LNCaP clone FGC (cell line): Measurements from ENCODE around the gene TAC4.

Experiments used
- DNase-seq: peaks from one replicate; pipeline ENCODE4 v3.0.0-alpha.2; 2011; ENCODE audit warnings: low read depth
- H3K4me3 ChIP-seq: 2 replicates; pipeline ENCODE4 v1.5.1; 2011; ENCODE audit warnings: mild to moderate bottlenecking, low read depth, low read length, control low read depth
- CTCF ChIP-seq: IDR thresholded peaks from 2 replicates; pipeline ENCODE4 v1.5.1; 2012; ENCODE audit warnings: mild to moderate bottlenecking; ENCODE audit not compliant: control insufficient read depth, insufficient read depth; ENCODE audit errors: extremely low read depth

TAC4 gene

GRCh38 chr17:49845321-49845720 lies 2.5 kb downstream of the TAC4 start:
- H3K4me3 ChIP-seq = no peak overlapping the region
- TF ChIP-seq CTCF = no peak
- no peak for DNase-seq

GRCh38 chr17:49843774-49844350 lies 4.0 kb downstream of the TAC4 start:
- H3K4me3 ChIP-seq = no peak overlapping the region
- peak; percentile 60 for TF ChIP-seq CTCF
- no peak for DNase-seq

- DNase-seq = no peak
- no peak for TF ChIP-seq CTCF
Observed at GRCh38 chr17:49842846-49843245, 5.0 kb downstream of the TAC4 start.

GRCh38 chr17:49842371-49842770 lies 5.5 kb downstream of the TAC4 start:
- H3K4me3 ChIP-seq = no peak overlapping the region
- TF ChIP-seq CTCF = no peak
- DNase-seq = no peak

More at GRCh38 chr17:49842846-49843245, 5.0 kb downstream of the TAC4 start:
- H3K4me3 ChIP-seq = no peak overlapping the region

GRCh38 chr17:49841548-49841947 lies 6.3 kb downstream of the TAC4 start:
- DNase-seq = no peak
- TF ChIP-seq CTCF = no peak

GRCh38 chr17:49839455-49839854 lies 8.4 kb downstream of the TAC4 start:
- H3K4me3 ChIP-seq = no peak overlapping the region
- DNase-seq = no peak
- TF ChIP-seq CTCF = no peak

More at GRCh38 chr17:49841548-49841947, 6.3 kb downstream of the TAC4 start:
- H3K4me3 ChIP-seq = no peak overlapping the region
